A673 (cell line): ENCODE measurements around the gene NPHP4.

Experiments used
- EZH2 ChIP-seq: fragments of 200-600 bp; sonication (generic); IDR thresholded peaks from 2 replicates; pipeline ENCODE4 v1.6.1; 2017; ENCODE audit warnings: borderline replicate concordance, low read depth, mild to moderate bottlenecking, mixed read lengths, antibody characterized with exemption, low read length; ENCODE audit not compliant: poor library complexity, severe bottlenecking
- TF ChIP-seq, protein P1 (sequence below): fragments of 300-800, 200-600 bp; sonication (generic); conservative IDR thresholded peaks from 2 replicates; pipeline ENCODE4 v1.5.1; 2017; ENCODE audit warnings: low read depth, mild to moderate bottlenecking, antibody characterized with exemption, low read length, moderate library complexity, mixed read lengths

DNA sequence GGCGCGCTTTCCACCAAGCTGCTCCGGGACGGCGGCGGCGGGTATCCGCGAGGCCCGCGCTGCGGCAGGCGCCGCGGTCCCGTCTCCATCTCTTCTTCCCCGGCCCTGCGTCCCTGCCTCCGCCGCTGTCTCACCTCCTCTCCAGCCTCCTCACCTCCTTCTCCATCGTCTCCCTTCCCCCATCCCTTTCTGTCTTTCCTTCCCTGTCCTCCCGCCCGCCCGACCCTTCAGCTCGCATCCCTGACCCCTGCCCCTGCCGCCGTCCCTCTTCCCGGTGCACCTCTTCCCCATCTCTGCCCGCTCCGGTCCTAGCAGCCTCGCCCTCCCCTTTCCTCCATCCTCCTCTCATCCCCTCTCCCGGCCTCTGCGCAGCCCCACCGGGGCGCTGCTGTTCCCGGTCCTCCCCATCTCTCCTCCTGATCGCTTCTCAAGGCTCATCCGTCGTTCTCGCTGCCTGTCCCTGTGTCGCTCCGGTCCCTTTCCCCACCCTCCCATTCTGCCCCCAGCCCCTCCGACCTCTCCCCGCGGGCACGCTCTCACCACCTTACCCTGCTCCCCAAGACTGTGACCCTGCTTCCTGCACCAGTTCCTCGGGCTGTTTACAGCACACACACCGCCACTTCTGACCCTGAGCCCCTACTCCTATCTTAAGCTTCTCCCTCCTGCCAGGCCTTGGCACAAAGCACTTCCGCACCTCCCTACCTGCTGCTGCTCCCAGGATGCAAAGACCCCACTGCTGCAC lies 760 bp upstream of the NPHP4 start:
- TF ChIP-seq EZH2, result no peak
- TF ChIP-seq, protein P1, sequence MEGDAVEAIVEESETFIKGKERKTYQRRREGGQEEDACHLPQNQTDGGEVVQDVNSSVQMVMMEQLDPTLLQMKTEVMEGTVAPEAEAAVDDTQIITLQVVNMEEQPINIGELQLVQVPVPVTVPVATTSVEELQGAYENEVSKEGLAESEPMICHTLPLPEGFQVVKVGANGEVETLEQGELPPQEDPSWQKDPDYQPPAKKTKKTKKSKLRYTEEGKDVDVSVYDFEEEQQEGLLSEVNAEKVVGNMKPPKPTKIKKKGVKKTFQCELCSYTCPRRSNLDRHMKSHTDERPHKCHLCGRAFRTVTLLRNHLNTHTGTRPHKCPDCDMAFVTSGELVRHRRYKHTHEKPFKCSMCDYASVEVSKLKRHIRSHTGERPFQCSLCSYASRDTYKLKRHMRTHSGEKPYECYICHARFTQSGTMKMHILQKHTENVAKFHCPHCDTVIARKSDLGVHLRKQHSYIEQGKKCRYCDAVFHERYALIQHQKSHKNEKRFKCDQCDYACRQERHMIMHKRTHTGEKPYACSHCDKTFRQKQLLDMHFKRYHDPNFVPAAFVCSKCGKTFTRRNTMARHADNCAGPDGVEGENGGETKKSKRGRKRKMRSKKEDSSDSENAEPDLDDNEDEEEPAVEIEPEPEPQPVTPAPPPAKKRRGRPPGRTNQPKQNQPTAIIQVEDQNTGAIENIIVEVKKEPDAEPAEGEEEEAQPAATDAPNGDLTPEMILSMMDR, result no peak
